Sciatic nerve (tissue), 2 donors: ENCODE results near the gene CENPB. TPM values are rescaled to one million over a fixed set of nuclear protein-coding genes. Genes with fewer than 3 reads are reported as not detected.

Source experiments
- ATAC-seq: fragments of 200-7000 bp; cut with Tn5 transposase; one replicate; pipeline ENCODE4 v1.9.1; 2020; ENCODE audit warnings: mild to moderate bottlenecking, moderate library complexity
- DNase-seq: peaks from one replicate; pipeline ENCODE4 v3.0.0-alpha.2; 2020; ENCODE audit warnings: low spot score
- intact Hi-C: fragments of 100-400 bp; cut with DNase I; formaldehyde crosslinking; loops from one replicate; pipeline ENCODE4 v1.14.2; 2022
- total RNA-seq: library from RNA; stranded (reverse); fragmentation: NEBNext Ultra II Directional; extraction: Animal tissue kit (Norgen Biotek cat#: 25700); gene quantifications from one replicate; pipeline ENCODE4 v1.2.1, GENCODE V29; 2021
- donor health status: DM: no; HTN: no; CAD: no.
- donor health status: DM: no; HTN: no; CAD: no.

Gene CENPB
- total RNA-seq, 1 donor from 2014 or later, result 71.0 TPM

- peak; percentile 13 for ATAC-seq
- intact Hi-C loops, result no loop called here
- no peak for DNase-seq
Measured at GRCh38 chr20:3755814-3756480, 30.6 kb downstream of the CENPB start.

- ATAC-seq, result no peak
- DNase-seq, result no peak
- intact Hi-C loops, result no loop called here
Measured at GRCh38 chr20:3755269-3755668, 31.3 kb downstream of the CENPB start.

- ATAC-seq (no peak), DNase-seq (no peak)
- intact Hi-C loops, result no loop called here
Measured at GRCh38 chr20:3754276-3754630, 32.3 kb downstream of the CENPB start.

- intact Hi-C loops, result no loop called here
- ATAC-seq (peak; percentile 4), DNase-seq (no peak)
Measured at GRCh38 chr20:3753501-3754275, 32.9 kb downstream of the CENPB start.

- no peak for DNase-seq
- intact Hi-C loops, result no loop called here
- peak; percentile 79 for ATAC-seq
Measured at GRCh38 chr20:3753098-3753497, 33.4 kb downstream of the CENPB start.

- intact Hi-C loops, result no loop called here
- peak; percentile 2 for ATAC-seq
Measured at GRCh38 chr20:3752386-3752759, 34.2 kb downstream of the CENPB start.

GRCh38 chr20:3751675-3752385 lies 34.7 kb downstream of the CENPB start:
- DNase-seq (no peak), ATAC-seq (peak; percentile 2)
- intact Hi-C loops, result no loop called here

More at GRCh38 chr20:3752386-3752759, 34.2 kb downstream of the CENPB start:
- DNase-seq, result no peak

- DNase-seq, result no peak
- intact Hi-C loops, result no loop called here
- no peak for ATAC-seq
Measured at GRCh38 chr20:3751305-3751674, 35.2 kb downstream of the CENPB start.

- ATAC-seq (no peak), DNase-seq (no peak)
- intact Hi-C loops, result no loop called here
Measured at GRCh38 chr20:3749689-3750531, 36.6 kb downstream of the CENPB start.

GRCh38 chr20:3749087-3749688 lies 37.4 kb downstream of the CENPB start:
- no peak for ATAC-seq
- DNase-seq, result no peak
- intact Hi-C loops, result no loop called here

GRCh38 chr20:3748073-3748472 lies 38.5 kb downstream of the CENPB start:
- intact Hi-C loops, result no loop called here
- no peak for DNase-seq
- ATAC-seq, result no peak

- intact Hi-C loops, result no loop called here
- ATAC-seq (no peak), DNase-seq (no peak)
Measured at GRCh38 chr20:3747471-3747870, 39.1 kb downstream of the CENPB start.

GRCh38 chr20:3745686-3746173 lies 40.8 kb downstream of the CENPB start:
- DNase-seq (no peak), ATAC-seq (no peak)
- intact Hi-C loops, result no loop called here

GRCh38 chr20:3744806-3745685 lies 41.5 kb downstream of the CENPB start:
- DNase-seq, result peak; percentile 83
- intact Hi-C loops, result no loop called here
- ATAC-seq, result peak; percentile 72

- no peak for DNase-seq
- ATAC-seq, result no peak
- intact Hi-C loops, result no loop called here
Measured at GRCh38 chr20:3744037-3744436, 42.5 kb downstream of the CENPB start.

- no peak for DNase-seq
- no peak for ATAC-seq
- intact Hi-C loops, result no loop called here
Measured at GRCh38 chr20:3743251-3743650, 43.3 kb downstream of the CENPB start.

- no peak for DNase-seq
- intact Hi-C loops, result no loop called here
- ATAC-seq, result no peak
Measured at GRCh38 chr20:3741836-3742458, 44.6 kb downstream of the CENPB start.
